Parathyroid adenoma (tissue), 2 donors: ENCODE measurements around the gene SCN8A.

Source experiments
- H2AFZ ChIP-seq: fragments of 300-600 bp; sonication (generic); one replicate; pipeline ENCODE4 v1.7.0; 2017; ENCODE audit warnings: antibody characterized with exemption, mild to moderate bottlenecking
- H3K27ac ChIP-seq: fragments of 300-600 bp; sonication (generic); one replicate; pipeline ENCODE4 v1.7.0; 2017
- H3K27me3 ChIP-seq: fragments of 300-600 bp; sonication (generic); one replicate; pipeline ENCODE4 v1.7.0; 2017; ENCODE audit warnings: low read length; ENCODE audit not compliant: control insufficient read depth, insufficient read depth
- H3K36me3 ChIP-seq: fragments of 300-600 bp; sonication (generic); one replicate; pipeline ENCODE4 v1.7.0; 2017; ENCODE audit warnings: low read length; ENCODE audit not compliant: control insufficient read depth, insufficient read depth
- H3K4me1 ChIP-seq: fragments of 300-600 bp; sonication (generic); one replicate; pipeline ENCODE4 v1.7.0; 2017; ENCODE audit warnings: control low read depth
- H3K4me2 ChIP-seq: fragments of 300-600 bp; sonication (generic); one replicate; pipeline ENCODE4 v1.7.0; 2017; ENCODE audit warnings: low read length
- H3K4me3 ChIP-seq: fragments of 300-600 bp; sonication (generic); one replicate; pipeline ENCODE4 v1.7.0; 2017; ENCODE audit warnings: low read depth, low read length
- H3K79me2 ChIP-seq: fragments of 300-600 bp; sonication (generic); one replicate; pipeline ENCODE4 v1.7.0; 2017; ENCODE audit warnings: control low read depth
- H3K9ac ChIP-seq: fragments of 300-600 bp; sonication (generic); one replicate; pipeline ENCODE4 v1.7.0; 2017; ENCODE audit warnings: mild to moderate bottlenecking
- H3K9me3 ChIP-seq: fragments of 300-600 bp; sonication (generic); one replicate; pipeline ENCODE4 v1.7.0; 2017; ENCODE audit warnings: low read length; ENCODE audit not compliant: control insufficient read depth
- CTCF ChIP-seq: fragments of 300-600 bp; sonication (generic); IDR thresholded peaks from one replicate; pipeline ENCODE4 v1.7.0; 2017; ENCODE audit warnings: antibody characterized with exemption, mild to moderate bottlenecking
- donor health status: primary hyperparathyroidism.

SCN8A gene

GRCh38 chr12:51706206-51706605, 115.2 kb downstream of the SCN8A start:
- Histone ChIP-seq H3K4me2 (no peak overlapping the region), H3K79me2 (no peaks in the 10 kb centered on the region), H3K27ac (no peak overlapping the region), H3K9ac (no peak overlapping the region), H3K27me3 (no peaks in the 10 kb centered on the region), H3K4me3 (no peak overlapping the region), H3K9me3 (no peaks in the 10 kb centered on the region), H2AFZ (no peak overlapping the region), H3K36me3 (no peaks in the 10 kb centered on the region), H3K4me1 (no peaks in the 10 kb centered on the region)
- no peak for TF ChIP-seq CTCF

GRCh38 chr12:51714666-51715065, 123.6 kb downstream of the SCN8A start:
- Histone ChIP-seq H3K4me3 (no peak overlapping the region), H3K9me3 (no peaks in the 10 kb centered on the region), H3K27ac (no peak overlapping the region), H3K79me2 (no peaks in the 10 kb centered on the region), H3K4me2 (no peak overlapping the region), H3K9ac (no peak overlapping the region), H3K27me3 (no peaks in the 10 kb centered on the region), H3K36me3 (no peaks in the 10 kb centered on the region), H2AFZ (no peak overlapping the region), H3K4me1 (no peaks in the 10 kb centered on the region)
- TF ChIP-seq CTCF, result no peak

- H3K4me2 ChIP-seq, result no peak overlapping the region
- H3K79me2 ChIP-seq, result no peaks in the 10 kb centered on the region
- no peaks in the 10 kb centered on the region for H3K36me3 ChIP-seq
- no peak overlapping the region for H2AFZ ChIP-seq
- H3K9me3 ChIP-seq, result no peaks in the 10 kb centered on the region
- no peaks in the 10 kb centered on the region for H3K27me3 ChIP-seq
- no peak overlapping the region for H3K4me3 ChIP-seq
- TF ChIP-seq CTCF, result no peak
- H3K27ac ChIP-seq, result no peak overlapping the region
- no peaks in the 10 kb centered on the region for H3K4me1 ChIP-seq
- H3K9ac ChIP-seq, result no peak overlapping the region
Observed at GRCh38 chr12:51717326-51717925, 126.4 kb downstream of the SCN8A start.

- Histone ChIP-seq H3K27ac (no peak overlapping the region), H3K9me3 (no peaks in the 10 kb centered on the region)
Observed at GRCh38 chr12:51721282-51721940, 130.4 kb downstream of the SCN8A start.

More at GRCh38 chr12:51721282-51721940, 130.4 kb downstream of the SCN8A start:
- H3K36me3 ChIP-seq, result no peaks in the 10 kb centered on the region
- H3K4me2 ChIP-seq, result no peak overlapping the region
- H3K79me2 ChIP-seq, result no peaks in the 10 kb centered on the region
- no peak overlapping the region for H3K4me3 ChIP-seq
- no peak overlapping the region for H3K9ac ChIP-seq
- H2AFZ ChIP-seq, result peak overlapping the region; percentile 40
- no peaks in the 10 kb centered on the region for H3K4me1 ChIP-seq
- no peaks in the 10 kb centered on the region for H3K27me3 ChIP-seq
- TF ChIP-seq CTCF, result no peak
